NOMO-1 treated with dmso at 0.1 percent for 144 hours (cell line): ENCODE data around the gene FTHL17.

Source experiments
- DNase-seq: peaks from one replicate; lab custom pipeline; 2025; ENCODE audit not compliant: unreplicated experiment; lab: John Stamatoyannopoulos, UW

The FTHL17 gene

GRCh38 chrX:31071725-31072124 lies at the start of gene FTHL17:
Gene FTHL17, minus strand, starts transcription at chrX:31072041. Its CDS starts 88 bp downstream, at chrX:31071953.
- no peak for DNase-seq

GRCh38 chrX:31117266-31117665 lies 45.4 kb upstream of the FTHL17 start:
- no peak for DNase-seq

GRCh38 chrX:31115398-31115797 lies 43.6 kb upstream of the FTHL17 start:
- no peak for DNase-seq

- no peak for DNase-seq
Observed at GRCh38 chrX:31114858-31115257, 43.0 kb upstream of the FTHL17 start.

- DNase-seq = no peak
Observed at GRCh38 chrX:31112226-31112999, 40.6 kb upstream of the FTHL17 start.

- no peak for DNase-seq
Observed at GRCh38 chrX:31110657-31111056, 38.8 kb upstream of the FTHL17 start.

- DNase-seq = no peak
Observed at GRCh38 chrX:31099536-31100090, 27.8 kb upstream of the FTHL17 start.

- no peak for DNase-seq
Observed at GRCh38 chrX:31098079-31098478, 26.2 kb upstream of the FTHL17 start.

- DNase-seq = no peak
Observed at GRCh38 chrX:31093639-31093975, 21.8 kb upstream of the FTHL17 start.

- no peak for DNase-seq
Observed at GRCh38 chrX:31092970-31093638, 21.3 kb upstream of the FTHL17 start.

- no peak for DNase-seq
Observed at GRCh38 chrX:31092476-31092875, 20.6 kb upstream of the FTHL17 start.

- DNase-seq = no peak
Observed at GRCh38 chrX:31091819-31092218, 20.0 kb upstream of the FTHL17 start.

GRCh38 chrX:31074522-31074921 lies 2.7 kb upstream of the FTHL17 start:
- no peak for DNase-seq

GRCh38 chrX:31071262-31071661 lies 579 bp downstream of the FTHL17 start:
- no peak for DNase-seq

- DNase-seq = no peak
Observed at GRCh38 chrX:31070057-31070468, 1.8 kb downstream of the FTHL17 start.

GRCh38 chrX:31063114-31063513 lies 8.7 kb downstream of the FTHL17 start:
- no peak for DNase-seq

- no peak for DNase-seq
Observed at GRCh38 chrX:31061091-31061490, 10.8 kb downstream of the FTHL17 start.

- no peak for DNase-seq
Observed at GRCh38 chrX:31060016-31060415, 11.8 kb downstream of the FTHL17 start.

GRCh38 chrX:31058284-31058683 lies 13.6 kb downstream of the FTHL17 start:
- no peak for DNase-seq

- DNase-seq = no peak
Observed at GRCh38 chrX:31057691-31058090, 14.2 kb downstream of the FTHL17 start.

- no peak for DNase-seq
Observed at GRCh38 chrX:31057291-31057690, 14.6 kb downstream of the FTHL17 start.

GRCh38 chrX:31053621-31054020 lies 18.2 kb downstream of the FTHL17 start:
- no peak for DNase-seq
